ENCODE measurements around the gene TPRN.

TPRN gene

GRCh38 chr9:137224830-137225694 lies 24.5 kb upstream of the TPRN start, which contains the start of gene CYSRT1:
CYSRT1 (plus strand) TSS chr9:137225174; CDS start chr9:137225622, 448 bp downstream.
- peak in 1 of 2 donors; percentile 13 for DNase-seq

GRCh38 chr9:137223078-137223970 lies 22.8 kb upstream of the TPRN start:
- peak; percentile 99 to 100 for DNase-seq

GRCh38 chr9:137222190-137223077 lies 21.9 kb upstream of the TPRN start, which contains the start of gene RNF208:
RNF208 (minus strand) TSS chr9:137222240; CDS start chr9:137221212, 1,028 bp downstream.
- DNase-seq: no peak

GRCh38 chr9:137221506-137222111 lies 21.1 kb upstream of the TPRN start:
- no peak for DNase-seq

- DNase-seq: no peak
Observed at GRCh38 chr9:137221095-137221505, 20.6 kb upstream of the TPRN start.

- DNase-seq: no peak
Observed at GRCh38 chr9:137220317-137221094, 20.0 kb upstream of the TPRN start.

GRCh38 chr9:137219757-137220316 lies 19.3 kb upstream of the TPRN start:
- no peak for DNase-seq

GRCh38 chr9:137218754-137219271 lies 18.3 kb upstream of the TPRN start:
- DNase-seq: peak in 1 of 2 donors; percentile 33

GRCh38 chr9:137218212-137218753 lies 17.7 kb upstream of the TPRN start:
- no peak for DNase-seq

GRCh38 chr9:137217276-137218211 lies 17.0 kb upstream of the TPRN start:
- DNase-seq: no peak

- no peak for DNase-seq
Observed at GRCh38 chr9:137216188-137216965, 15.8 kb upstream of the TPRN start.

- DNase-seq: no peak
Observed at GRCh38 chr9:137215196-137215986, 14.8 kb upstream of the TPRN start.

- DNase-seq: no peak
Observed at GRCh38 chr9:137214620-137215019, 14.1 kb upstream of the TPRN start.

GRCh38 chr9:137213160-137214060 lies 12.9 kb upstream of the TPRN start:
- DNase-seq: no peak

- no peak for DNase-seq
Observed at GRCh38 chr9:137212520-137212919, 12.0 kb upstream of the TPRN start.

GRCh38 chr9:137211532-137211931 lies 11.0 kb upstream of the TPRN start:
- no peak for DNase-seq
